Heart left ventricle (tissue), 16 donors: Measurements from ENCODE around the gene ALKBH6. TPM values are rescaled to one million over a fixed set of nuclear protein-coding genes. Genes with fewer than 3 reads are reported as not detected.

Experiments used
- ATAC-seq, 4 donors: fragments of 200-7000 bp; cut with Tn5 transposase; one replicate each; pipeline ENCODE4 v1.9.1; 2020 to 2022; ENCODE audit warnings: moderate library complexity in 4 of 4, mild to moderate bottlenecking in 3 of 4, moderate number of reproducible peaks in 1 of 4
- DNase-seq, 5 donors: peaks; one replicate each; pipeline ENCODE4 v3.0.0-alpha.2; 2020
- H3K27ac ChIP-seq, 12 donors: fragments of 200-600 bp; sonication (generic) in 4 of 12; one replicate each; pipeline versions ENCODE4 v1.5.0 to v1.8.0; 2016 to 2022; ENCODE audit warnings: mild to moderate bottlenecking in 2 of 12
- H3K27me3 ChIP-seq, 9 donors: fragments of 200-600 bp; sonication (generic) in 2 of 9; one replicate each; pipeline versions ENCODE4 v1.5.1 to v1.8.0; 2016 to 2022; ENCODE audit warnings: mild to moderate bottlenecking in 3 of 9
- H3K36me3 ChIP-seq, 9 donors: fragments of 200-600 bp; sonication (generic) in 2 of 9; one replicate each; pipeline versions ENCODE4 v1.5.0 to v1.8.0; 2018 to 2022; ENCODE audit warnings: mild to moderate bottlenecking in 2 of 9
- H3K4me1 ChIP-seq, 12 donors: fragments of 200-600 bp; sonication (generic) in 4 of 12; one replicate each; pipeline versions ENCODE4 v1.5.0 to v1.8.0; 2016 to 2022; ENCODE audit warnings: mild to moderate bottlenecking in 3 of 12
- H3K4me3 ChIP-seq, 12 donors: fragments of 200-600 bp; sonication (generic) in 4 of 12; one replicate each; pipeline versions ENCODE4 v1.5.0 to v1.8.0; 2017 to 2022; ENCODE audit warnings: mild to moderate bottlenecking in 9 of 12, moderate library complexity in 4 of 12
- H3K9me3 ChIP-seq, 12 donors: fragments of 200-600 bp; sonication (generic) in 4 of 12; one replicate each; pipeline versions ENCODE4 v1.5.0 to v1.8.0; 2016 to 2022; ENCODE audit warnings: mild to moderate bottlenecking in 1 of 12
- POLR2A ChIP-seq, 2 donors: fragments of 450-650 bp; IDR thresholded peaks; one replicate each; pipeline ENCODE4 v1.6.1; 2017; ENCODE audit warnings: antibody characterized with exemption in 2 of 2, mild to moderate bottlenecking in 2 of 2, moderate library complexity in 2 of 2
- WGBS, 4 donors: extraction: QIAGEN DNeasy Blood & Tissue Kit in 2 of 4; methylation state at CpG; one replicate each; pipeline versions ENCODE4 v1.1.5 to v1.1.7; 2013 to 2018; 5-methylcytosine and 5-hydroxymethylcytosine counted together
- intact Hi-C, 10 donors: fragments of 100-400 bp; cut with DNase I; formaldehyde crosslinking; loops; one replicate each; pipeline versions ENCODE4 v1.11.1 to v1.14.2; 2022
- polyA plus RNA-seq, 2 donors: library from polyadenylated mRNA; stranded (reverse); fragments of 200-250 nt; gene quantifications; one replicate each; pipeline ENCODE4 v1.2.3, GENCODE V29; 2013
- total RNA-seq, 9 donors: library from RNA; depleted of rRNA in 2 of 9; stranded (reverse); fragments of >200 nt in 2 of 9; fragmentation: NEBNext Ultra II Directional in 3 of 9; extraction: Animal tissue kit (Norgen Biotek cat#: 25700) in 3 of 9; gene quantifications; one replicate each; pipeline versions ENCODE4 v1.1.0 to v1.2.4, GENCODE V29; 2016 to 2023
- TF ChIP-seq, protein P1 (sequence below), 12 donors: fragments of 200-600 bp; sonication (generic) in 4 of 12; IDR thresholded peaks; one replicate each; pipeline versions ENCODE4 v1.5.0 to v1.8.0; 2018 to 2022; ENCODE audit warnings: antibody characterized with exemption in 12 of 12, mild to moderate bottlenecking in 5 of 12
- donor health status: ischemic (EF 13 %, LVEDD 7.1; RV severe dilation, severe dysfunction).
- donor health status: healthy with polysubstance abuse.
- donor health status: DM: no; HTN: yes; CAD: no.
- donor health status: DM: no; HTN: no; CAD: no.
- donor health status: ischemic (EF 25% LVEDD 6.9; RV normal size, moderate dysfunction).
- donor health status: ischemic (EF 25% LVEDD 5.7; RV mildly dilated, moderate dysfunction).
- donor health status: healthy.
- donor health status: DM: yes; HTN: yes; CAD: no.
- donor health status: ischemic (EF 35%, LVEDD 5.7; RV mildly dilated, moderate dysfunction).
- donor health status: nonischemic (EF 11% LVEDD 7.7; RV severe dilation, severe dysfunction).
- donor health status: DM: yes; HTN: yes; CAD: no.
- donor health status: PGD.
- donor health status: ischemic (EF 29% LVEDD 5.4; RV normal size, mild dysfunction).
- donor health status: nonischemic (EF 23%, LVEDD 6.1; RV moderate dilation, normal function).

The ALKBH6 gene
- total and polyA plus RNA-seq, 11 donors: 7.3 to 22.5 (median 13.0) TPM

- Histone ChIP-seq H3K4me1 (peaks cover 0 to 16% (median 6%) of the 10 kb centered on the region in 12 donors), H3K36me3 (no peaks in the 10 kb centered on the region), H3K27ac (no peak overlapping the region), H3K4me3 (no peak overlapping the region), H3K27me3 (peaks cover 7 to 35% (median 21%) of the 10 kb centered on the region in 9 donors), H3K9me3 (peaks cover 0 to 7% (median 0%) of the 10 kb centered on the region in 12 donors)
- intact Hi-C loops: loop anchor here in 2 of 10 donors (5.0 to 10.0 kb wide), 2 partner anchors 122 to 125 kb away; partner anchors contain the start of genes OVOL3 (in 2 of the 2), POLR2I (in 2 of the 2) and TBCB (in 1 of the 2)
- no peak for ATAC-seq
- no peak for DNase-seq
- 83 to 91% (median 88%) methylated on average over 4 of the region's 4 CpGs for WGBS, 4 donors
- TF ChIP-seq, protein P1, sequence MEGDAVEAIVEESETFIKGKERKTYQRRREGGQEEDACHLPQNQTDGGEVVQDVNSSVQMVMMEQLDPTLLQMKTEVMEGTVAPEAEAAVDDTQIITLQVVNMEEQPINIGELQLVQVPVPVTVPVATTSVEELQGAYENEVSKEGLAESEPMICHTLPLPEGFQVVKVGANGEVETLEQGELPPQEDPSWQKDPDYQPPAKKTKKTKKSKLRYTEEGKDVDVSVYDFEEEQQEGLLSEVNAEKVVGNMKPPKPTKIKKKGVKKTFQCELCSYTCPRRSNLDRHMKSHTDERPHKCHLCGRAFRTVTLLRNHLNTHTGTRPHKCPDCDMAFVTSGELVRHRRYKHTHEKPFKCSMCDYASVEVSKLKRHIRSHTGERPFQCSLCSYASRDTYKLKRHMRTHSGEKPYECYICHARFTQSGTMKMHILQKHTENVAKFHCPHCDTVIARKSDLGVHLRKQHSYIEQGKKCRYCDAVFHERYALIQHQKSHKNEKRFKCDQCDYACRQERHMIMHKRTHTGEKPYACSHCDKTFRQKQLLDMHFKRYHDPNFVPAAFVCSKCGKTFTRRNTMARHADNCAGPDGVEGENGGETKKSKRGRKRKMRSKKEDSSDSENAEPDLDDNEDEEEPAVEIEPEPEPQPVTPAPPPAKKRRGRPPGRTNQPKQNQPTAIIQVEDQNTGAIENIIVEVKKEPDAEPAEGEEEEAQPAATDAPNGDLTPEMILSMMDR (IDR thresholded peaks at IDR 0.05): no peak
- no peak for TF ChIP-seq POLR2A (IDR thresholded peaks at IDR 0.05)
Observed at GRCh38 chr19:35990156-35990555, 23.9 kb downstream of the ALKBH6 start.

- 87 to 95% (median 93%) methylated on average over 3 of the region's 3 CpGs for WGBS, 4 donors
- Histone ChIP-seq H3K36me3 (no peaks in the 10 kb centered on the region), H3K27me3 (peaks cover 7 to 45% (median 21%) of the 10 kb centered on the region in 9 donors), H3K9me3 (peaks cover 0 to 7% (median 0%) of the 10 kb centered on the region in 12 donors), H3K27ac (no peak overlapping the region), H3K4me3 (no peak overlapping the region), H3K4me1 (peaks cover 0 to 8% (median under 1%) of the 10 kb centered on the region in 12 donors)
- TF ChIP-seq, protein P1 (IDR thresholded peaks at IDR 0.05): no peak
- no peak for TF ChIP-seq POLR2A (IDR thresholded peaks at IDR 0.05)
- intact Hi-C loops: no loop called here
- DNase-seq (no peak), ATAC-seq (no peak)
Observed at GRCh38 chr19:35988824-35989223, 25.2 kb downstream of the ALKBH6 start.

DNA sequence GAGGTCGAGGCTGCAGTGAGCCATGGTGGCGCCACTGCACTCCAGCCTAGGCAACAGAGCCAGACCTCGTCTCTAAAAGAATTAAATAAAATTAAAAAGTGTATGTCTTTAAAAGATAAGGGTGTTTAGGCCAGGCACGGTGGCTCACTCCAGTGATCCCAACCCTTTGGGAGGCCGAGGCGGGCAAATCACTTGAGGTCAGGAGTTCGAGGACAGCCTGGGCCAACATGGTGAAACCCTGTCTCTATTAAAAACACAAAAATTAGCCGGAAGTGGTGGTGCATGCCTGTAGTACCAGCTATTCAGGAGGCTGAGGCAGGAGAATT is 26.5 kb downstream of the ALKBH6 start:
- DNase-seq (no peak), ATAC-seq (no peak)
- Histone ChIP-seq H3K9me3 (peaks cover 0 to 7% (median 0%) of the 10 kb centered on the region in 12 donors), H3K27me3 (peaks cover 7 to 48% (median 21%) of the 10 kb centered on the region in 9 donors), H3K4me3 (peak overlapping the region in 9 of 12 donors; percentile 14 to 52 (median 33)), H3K4me1 (peaks cover 0 to 8% (median 0%) of the 10 kb centered on the region in 12 donors), H3K27ac (no peak overlapping the region), H3K36me3 (no peaks in the 10 kb centered on the region)
- intact Hi-C loops: no loop called here
- TF ChIP-seq, protein P1 (IDR thresholded peaks at IDR 0.05): no peak
- TF ChIP-seq POLR2A (IDR thresholded peaks at IDR 0.05): no peak
- 32 to 41% (median 36%) methylated on average over 8 of the region's 8 CpGs for WGBS, 4 donors

DNA sequence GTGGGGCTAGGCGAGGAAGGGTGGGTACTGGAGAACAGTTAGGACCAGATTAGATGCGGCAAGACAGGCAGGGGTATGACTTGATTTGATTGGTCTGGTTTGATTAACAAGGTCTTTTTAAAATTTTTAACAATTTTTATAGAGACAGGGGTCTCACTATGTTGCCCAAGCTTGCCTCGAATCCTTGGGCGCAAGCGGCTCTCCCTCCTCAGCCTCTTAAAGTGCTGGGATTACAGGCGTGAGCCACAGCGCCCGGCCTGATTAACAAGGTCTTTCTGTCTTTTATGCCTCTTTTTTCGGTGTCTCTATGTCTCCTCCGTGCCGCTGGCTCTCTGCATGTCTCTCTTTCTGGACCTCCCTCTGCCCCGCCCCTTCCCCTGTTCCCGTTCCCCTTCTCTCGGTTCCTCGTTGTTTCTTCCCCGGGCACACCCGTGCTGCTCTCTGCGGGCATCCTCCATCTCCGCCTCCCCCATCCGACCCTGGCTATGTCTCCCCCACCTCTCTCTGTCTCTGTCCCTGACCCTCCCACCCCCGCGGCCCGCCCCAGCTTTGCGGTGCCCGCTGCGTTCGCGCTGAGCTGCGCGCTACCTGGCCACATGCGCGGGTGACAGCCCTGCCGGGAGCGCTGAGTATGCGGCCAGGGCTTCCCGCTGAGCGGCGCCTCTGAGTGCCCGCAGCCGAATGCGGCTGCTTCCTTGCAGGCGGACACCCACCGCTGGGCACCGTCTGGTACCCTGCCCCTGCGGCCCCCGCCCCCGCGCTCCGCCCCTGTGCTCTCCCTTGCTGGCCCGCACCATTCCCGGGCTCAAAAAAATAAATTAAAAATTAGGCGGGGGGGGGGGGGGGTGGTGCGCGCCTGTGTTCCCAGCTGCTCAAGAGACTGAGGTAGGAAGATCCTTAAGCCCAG is 27.1 kb downstream of the ALKBH6 start:
- DNase-seq: peak in 3 of 5 donors; percentile 25 to 50 (median 34)
- H3K9me3 ChIP-seq: peaks cover 0 to 7% (median 0%) of the 10 kb centered on the region in 12 donors
- TF ChIP-seq POLR2A (IDR thresholded peaks at IDR 0.05): no peak
- TF ChIP-seq, protein P1 (IDR thresholded peaks at IDR 0.05): no peak
- peaks cover 7 to 48% (median 21%) of the 10 kb centered on the region in 9 donors for H3K27me3 ChIP-seq
- peak in 3 of 4 donors; percentile 49 to 54 (median 49) for ATAC-seq
- peaks cover 0 to 8% (median 0%) of the 10 kb centered on the region in 12 donors for H3K4me1 ChIP-seq
- 8 to 12% (median 9%) methylated on average over 38 to 54 of the region's 54 CpGs for WGBS, 4 donors
- no peaks in the 10 kb centered on the region for H3K36me3 ChIP-seq
- intact Hi-C loops: no loop called here
- H3K27ac ChIP-seq: no peak overlapping the region
- H3K4me3 ChIP-seq: peak overlapping the region in 9 of 12 donors; percentile 14 to 52 (median 33)
